Measurements from ENCODE around the gene MOV10. TPM values are rescaled to one million over a fixed set of nuclear protein-coding genes. Genes with fewer than 3 reads are reported as not detected.
A peak's percentile ranks its signal among the peaks of the same experiment; 100 is the strongest.

Gene MOV10
- polyA plus RNA-seq, 1 donor: 58.5 TPM

GRCh38 chr1:112698366-112699310, 24.2 kb downstream of the MOV10 start:
- no peak for DNase-seq (ENCODE audit: low read depth)

GRCh38 chr1:112699425-112700144, 25.1 kb downstream of the MOV10 start:
- DNase-seq (ENCODE audit: low read depth): no peak

- DNase-seq (ENCODE audit: low read depth): peak; percentile 82
Measured at GRCh38 chr1:112700290-112701226, 26.1 kb downstream of the MOV10 start.

- DNase-seq (ENCODE audit: low read depth): no peak
Measured at GRCh38 chr1:112701227-112702066, 27.0 kb downstream of the MOV10 start.

GRCh38 chr1:112702067-112702395, 27.6 kb downstream of the MOV10 start:
- no peak for DNase-seq (ENCODE audit: low read depth)

- no peak for DNase-seq (ENCODE audit: low read depth)
Measured at GRCh38 chr1:112702420-112703261, 28.2 kb downstream of the MOV10 start.

- no peak for DNase-seq (ENCODE audit: low read depth)
Measured at GRCh38 chr1:112703706-112704105, 29.2 kb downstream of the MOV10 start.

- DNase-seq (ENCODE audit: low read depth): no peak
Measured at GRCh38 chr1:112704391-112704933, 30.0 kb downstream of the MOV10 start.

- DNase-seq (ENCODE audit: low read depth): peak; percentile 90
Measured at GRCh38 chr1:112704934-112705627, 30.6 kb downstream of the MOV10 start.

- peak; percentile 45 for DNase-seq (ENCODE audit: low read depth)
Measured at GRCh38 chr1:112706505-112707220, 32.2 kb downstream of the MOV10 start, which contains the start of gene RHOC. Gene RHOC (minus strand): TSS chr1:112707127. CDS start chr1:112703799, 3,328 bp downstream.

GRCh38 chr1:112707221-112708001, 33.0 kb downstream of the MOV10 start:
- no peak for DNase-seq (ENCODE audit: low read depth)

- no peak for DNase-seq (ENCODE audit: low read depth)
Measured at GRCh38 chr1:112708002-112708448, 33.6 kb downstream of the MOV10 start.

GRCh38 chr1:112708489-112708888, 34.0 kb downstream of the MOV10 start:
- DNase-seq (ENCODE audit: low read depth): no peak

GRCh38 chr1:112710159-112710558, 35.7 kb downstream of the MOV10 start:
- DNase-seq (ENCODE audit: low read depth): no peak

- no peak for DNase-seq (ENCODE audit: low read depth)
Measured at GRCh38 chr1:112710586-112710985, 36.1 kb downstream of the MOV10 start.

- DNase-seq (ENCODE audit: low read depth): no peak
Measured at GRCh38 chr1:112711041-112711440, 36.6 kb downstream of the MOV10 start.

- DNase-seq (ENCODE audit: low read depth): no peak
Measured at GRCh38 chr1:112711670-112712069, 37.2 kb downstream of the MOV10 start.

Data from forelimb muscle (tissue), 1 donor.